NT2/D1 (cell line): Measurements from ENCODE around the gene SEC22A.

ENCODE experiments used
- DNase-seq: peaks from one replicate; pipeline ENCODE4 v3.0.0-alpha.2; 2011; ENCODE audit warnings: low read depth, low spot score
- H3K27me3 ChIP-seq: 2 replicates; pipeline ENCODE4 v1.6.0; 2011; ENCODE audit warnings: mild to moderate bottlenecking; ENCODE audit not compliant: insufficient read length, insufficient read depth
- H3K36me3 ChIP-seq: 2 replicates; pipeline ENCODE4 v1.6.1; 2011; ENCODE audit warnings: mild to moderate bottlenecking, low read length, mixed read lengths; ENCODE audit not compliant: insufficient read depth, insufficient read length
- H3K4me1 ChIP-seq: 2 replicates; pipeline ENCODE4 v1.5.1; 2011; ENCODE audit not compliant: insufficient read depth, insufficient read length
- H3K4me3 ChIP-seq: 2 replicates; pipeline ENCODE4 v1.5.1; 2011; ENCODE audit warnings: low read depth; ENCODE audit not compliant: insufficient read length
- H3K9ac ChIP-seq: 2 replicates; pipeline ENCODE4 v1.6.0; 2011; ENCODE audit warnings: low read depth; ENCODE audit not compliant: insufficient read length
- H3K9me3 ChIP-seq: 2 replicates; pipeline ENCODE4 v1.5.1; 2011; ENCODE audit warnings: mild to moderate bottlenecking, low read length; ENCODE audit not compliant: insufficient read depth
- SUZ12 ChIP-seq: IDR thresholded peaks from 2 replicates; pipeline ENCODE4 v1.6.1; 2011; ENCODE audit not compliant: insufficient read length, insufficient read depth; ENCODE audit errors: extremely low read depth
- YY1 ChIP-seq: IDR thresholded peaks from 2 replicates; pipeline ENCODE4 v1.6.1; 2011; ENCODE audit not compliant: insufficient read length, insufficient read depth
- ZNF274 ChIP-seq: IDR thresholded peaks from 2 replicates; pipeline ENCODE4 v1.6.1; 2011; ENCODE audit warnings: mild to moderate bottlenecking, low read depth, low read length

SEC22A gene

GRCh38 chr3:123322866-123323265 is 121.1 kb downstream of the SEC22A start:
- no peak overlapping the region for H3K4me3 ChIP-seq
- H3K9ac ChIP-seq = no peak overlapping the region
- H3K4me1 ChIP-seq = peaks cover 26% of the 10 kb centered on the region
- H3K9me3 ChIP-seq = no peaks in the 10 kb centered on the region
- no peaks in the 10 kb centered on the region for H3K36me3 ChIP-seq
- TF ChIP-seq SUZ12 = no peak
- TF ChIP-seq ZNF274 = no peak
- TF ChIP-seq YY1 = no peak
- no peak for DNase-seq
- peaks cover 2% of the 10 kb centered on the region for H3K27me3 ChIP-seq
